HCT116 (cell line): ENCODE measurements around the gene MAEA. TPM values are rescaled to one million over a fixed set of nuclear protein-coding genes. Genes with fewer than 3 reads are reported as not detected.

ENCODE experiments used
- ATAC-seq: fragments of 200-7000 bp; cut with Tn5 transposase; 2 replicates; pipeline ENCODE4 v1.9.1; 2020; ENCODE audit warnings: mild to moderate bottlenecking, moderate library complexity
- BruUV-seq: library from RNA; stranded (reverse); fragments of 400-500 nt; replicated peaks from 2 replicates; lab custom pipeline; 2021; lab: Mats Ljungman, UMichigan
- CTCF ChIA-PET: fragments of 300-600 bp; sonication (Branson Sonifier 250); formaldehyde crosslinking; loops from one replicate; lab custom pipeline; 2021; ENCODE audit warnings: antibody characterized with exemption; lab: Charles Lee
- POLR2A ChIA-PET: fragments of 300-600, 350-600 bp; sonication (Branson Sonifier 250); formaldehyde crosslinking; loops from one replicate; lab custom pipeline; 2021; ENCODE audit warnings: antibody characterized with exemption; lab: Charles Lee
- RAD21 ChIA-PET, 2 experiments: fragments of 300-600 bp; sonication (Branson Sonifier 250); formaldehyde crosslinking; loops; one replicate each; lab custom pipeline; 2023; ENCODE audit warnings: low total read pairs in 2 of 2; ENCODE audit not compliant: uncharacterized antibody in 2 of 2, unreplicated experiment in 2 of 2, low non-redundant PET in 1 of 2; lab: Charles Lee
- DNase-seq: peaks from one replicate; pipeline ENCODE4 v3.0.0-alpha.2; 2010; ENCODE audit warnings: low read depth, low spot score
- H2AFZ ChIP-seq: fragments of 200-600 bp; shearing (Covaris generic), sonication (generic); 2 replicates; pipeline ENCODE4 v1.6.1; 2017; ENCODE audit warnings: low read depth, mixed run types, mixed read lengths, antibody characterized with exemption, low read length; ENCODE audit not compliant: poor library complexity, severe bottlenecking
- H3K27ac ChIP-seq: 2 replicates; pipeline ENCODE4 v1.5.1; 2012; ENCODE audit warnings: low read depth, low read length
- H3K27me3 ChIP-seq: fragments of 200-600 bp; sonication (generic); 2 replicates; pipeline ENCODE4 v1.6.1; 2016; ENCODE audit warnings: mixed run types, low read length, mixed read lengths; ENCODE audit not compliant: insufficient read depth
- H3K36me3 ChIP-seq, 2 experiments: fragments of 200-500 bp in 1 of 2; fragments of 200-600 bp in 1 of 2; sonication (Bioruptor generic) in 1 of 2; sonication (generic) in 1 of 2; 2 replicates each; pipeline versions ENCODE4 v1.5.1 to v1.6.1; 2014 to 2016; ENCODE audit warnings: low read length in 2 of 2, inconsistent platforms in 1 of 2, mixed read lengths in 1 of 2, mixed run types in 1 of 2; ENCODE audit not compliant: insufficient read depth in 2 of 2, control insufficient read depth in 1 of 2
- H3K4me1 ChIP-seq, 2 experiments: fragments of 200-600 bp in 1 of 2; sonication (generic) in 1 of 2; 2 replicates each; pipeline versions ENCODE4 v1.5.1 to v1.6.1; 2012 to 2017; ENCODE audit warnings: low read length in 2 of 2, inconsistent platforms in 1 of 2, mild to moderate bottlenecking in 1 of 2, mixed read lengths in 1 of 2, mixed run types in 1 of 2, moderate library complexity in 1 of 2; ENCODE audit not compliant: insufficient read depth in 2 of 2, control insufficient read depth in 1 of 2
- H3K4me2 ChIP-seq: fragments of 200-600 bp; sonication (generic); 2 replicates; pipeline ENCODE4 v1.6.1; 2017; ENCODE audit warnings: mixed run types, low read length, mixed read lengths
- H3K4me3 ChIP-seq, 2 experiments: fragments of 200-600 bp in 1 of 2; sonication (generic) in 1 of 2; replicated peaks in 1 of 2; 2 replicates each; pipeline ENCODE4 v1.5.1; 2011 to 2016; ENCODE audit warnings: low read length in 2 of 2, control low read depth in 1 of 2, low read depth in 1 of 2, mild to moderate bottlenecking in 1 of 2, mixed read lengths in 1 of 2, mixed run types in 1 of 2
- H3K79me2 ChIP-seq: fragments of 200-600 bp; sonication (generic); 2 replicates; pipeline ENCODE4 v1.6.1; 2017; ENCODE audit warnings: mild to moderate bottlenecking, mixed run types, low read length, moderate library complexity, mixed read lengths; ENCODE audit not compliant: insufficient read depth
- H3K9ac ChIP-seq: fragments of 200-600 bp; sonication (generic); 2 replicates; pipeline ENCODE4 v1.6.1; 2016; ENCODE audit warnings: low read length, mixed read lengths
- H3K9me2 ChIP-seq: fragments of 200-600 bp; sonication (generic), shearing (Covaris generic); 2 replicates; pipeline ENCODE4 v1.6.1; 2017; ENCODE audit warnings: mixed run types, mild to moderate bottlenecking, moderate library complexity; ENCODE audit not compliant: insufficient read depth
- H3K9me3 ChIP-seq, 2 experiments: fragments of 200-500 bp in 1 of 2; fragments of 200-600 bp in 1 of 2; sonication (Bioruptor generic) in 1 of 2; sonication (generic) in 1 of 2; 2 replicates each; pipeline ENCODE4 v1.6.1; 2014 to 2017; ENCODE audit warnings: low read length in 2 of 2, mixed read lengths in 2 of 2, inconsistent platforms in 1 of 2, low read depth in 1 of 2, mild to moderate bottlenecking in 1 of 2, mixed run types in 1 of 2, moderate library complexity in 1 of 2; ENCODE audit not compliant: control insufficient read depth in 1 of 2, insufficient read depth in 1 of 2
- H4K20me1 ChIP-seq: fragments of 200-600 bp; sonication (generic), shearing (Covaris generic); 2 replicates; pipeline ENCODE4 v1.6.1; 2017; ENCODE audit warnings: mixed run types, mild to moderate bottlenecking, moderate library complexity; ENCODE audit not compliant: insufficient read depth
- ATF3 ChIP-seq: IDR thresholded peaks from 2 replicates; pipeline ENCODE4 v1.6.1; 2012
- CEBPB ChIP-seq: IDR thresholded peaks from 2 replicates; pipeline ENCODE4 v1.6.1; 2012; ENCODE audit warnings: low read depth
- CTCF ChIP-seq, 3 experiments: fragments of 200-600 bp in 1 of 3; sonication (generic) in 1 of 3; IDR thresholded peaks in 2 of 3; conservative IDR thresholded peaks in 1 of 3; 2 replicates each; pipeline ENCODE4 v1.5.1; 2012 to 2017; ENCODE audit warnings: low read depth in 2 of 3, low read length in 2 of 3, antibody characterized with exemption in 1 of 3, borderline replicate concordance in 1 of 3, control low read depth in 1 of 3, mild to moderate bottlenecking in 1 of 3, mixed read lengths in 1 of 3, mixed run types in 1 of 3, moderate library complexity in 1 of 3; ENCODE audit not compliant: insufficient read depth in 1 of 3
- EGR1 ChIP-seq: IDR thresholded peaks from 2 replicates; pipeline ENCODE4 v1.6.1; 2012; ENCODE audit warnings: low read depth
- EZH2 ChIP-seq: fragments of 200-600 bp; sonication (generic); IDR thresholded peaks from 2 replicates; pipeline ENCODE4 v1.6.1; 2017; ENCODE audit warnings: antibody characterized with exemption, mixed run types
- FOSL1 ChIP-seq: IDR thresholded peaks from 2 replicates; pipeline ENCODE4 v1.6.1; 2012; ENCODE audit warnings: low read depth
- POLR2A ChIP-seq: IDR thresholded peaks from 2 replicates; pipeline ENCODE4 v1.7.0; 2011; ENCODE audit warnings: borderline replicate concordance; ENCODE audit not compliant: insufficient read depth, insufficient read length; ENCODE audit errors: extremely low read depth
- RAD21 ChIP-seq: IDR thresholded peaks from 2 replicates; pipeline ENCODE4 v1.6.1; 2012; ENCODE audit warnings: low read depth, mild to moderate bottlenecking
- REST ChIP-seq: IDR thresholded peaks from 2 replicates; pipeline ENCODE4 v1.6.1; 2012; ENCODE audit warnings: low read depth
- SIN3A ChIP-seq: IDR thresholded peaks from 2 replicates; pipeline ENCODE4 v1.6.1; 2012; ENCODE audit warnings: low read depth
- SP1 ChIP-seq: IDR thresholded peaks from 2 replicates; pipeline ENCODE4 v1.6.1; 2012; ENCODE audit warnings: low read depth
- SRF ChIP-seq: IDR thresholded peaks from 2 replicates; pipeline ENCODE4 v1.6.1; 2012; ENCODE audit warnings: low read depth
- TCF7L2 ChIP-seq: IDR thresholded peaks from 2 replicates; pipeline ENCODE4 v1.7.0; 2011; ENCODE audit warnings: borderline replicate concordance, inconsistent platforms; ENCODE audit not compliant: insufficient read depth, insufficient read length; ENCODE audit errors: extremely low read depth
- YY1 ChIP-seq: IDR thresholded peaks from 2 replicates; pipeline ENCODE4 v1.6.1; 2011; ENCODE audit warnings: low read length, low read depth, moderate library complexity, mild to moderate bottlenecking; ENCODE audit not compliant: insufficient replicate concordance; ENCODE audit errors: extremely low read depth
- intact Hi-C: fragments of 100-400 bp; cut with micrococcal nuclease; formaldehyde crosslinking; loops from 2 replicates; pipeline ENCODE4 v1.10.0; 2022
- total RNA-seq: library from RNA; stranded (reverse); gene quantifications from one replicate; pipeline ENCODE4 v1.2.1, GENCODE V29; 2021; ENCODE audit not compliant: unreplicated experiment

MAEA gene
- total RNA-seq, 1 experiment from 2014 or later, result 88.3 TPM

- Histone ChIP-seq H3K27me3 (no peaks in the 10 kb centered on the region), H3K4me1 (peaks cover 16 to 23% of the 10 kb centered on the region in 2 experiments), H2AFZ (no peak overlapping the region), H3K36me3 (0 out of 4 replicates have a peak, but pooled peaks cover 0 to 5% of the 10 kb centered on the region in 2 experiments), H3K4me2 (no peak overlapping the region), H3K79me2 (peaks cover 29% of the 10 kb centered on the region), H3K9me3 (peaks cover 0 to 5% of the 10 kb centered on the region in 2 experiments; a peak in 1 of 4 replicates), H3K9ac (no peak overlapping the region), H3K4me3 (no peak overlapping the region), H3K9me2 (no peaks in the 10 kb centered on the region), H3K27ac (no peak overlapping the region), H4K20me1 (no peaks in the 10 kb centered on the region)
- ATAC-seq (no peak), DNase-seq (no peak)
- BruUV-seq, result no TSS peak
- ChIA-PET POLR2A (interaction anchor here (1.1 kb wide), 1 partner anchor 96 kb away, joined by 3 read pairs; the partner anchor contains the start of gene UVSSA), CTCF (no interaction called here), RAD21 (no interaction called here)
- no peak for TF ChIP-seq REST
- TF ChIP-seq CTCF (IDR thresholded peaks at IDR 0.05 in 2 of 3, conservative IDR thresholded peaks at IDR 0.05 in 1 of 3; ENCODE audit: borderline replicate concordance in 1 of 3, insufficient read depth in 1 of 3, low read depth in 2 of 3, low read length in 2 of 3), result no peak
- TF ChIP-seq RAD21, result no peak
- no peak for TF ChIP-seq SIN3A
- no peak for TF ChIP-seq FOSL1
- no peak for TF ChIP-seq ATF3
- TF ChIP-seq EZH2, result no peak
- TF ChIP-seq CEBPB, result no peak
- no peak for TF ChIP-seq SP1
- no peak for TF ChIP-seq TCF7L2
- no peak for TF ChIP-seq YY1
- no peak for TF ChIP-seq SRF
- TF ChIP-seq POLR2A, result no peak
- no peak for TF ChIP-seq EGR1
- intact Hi-C loops, result no loop called here
Observed at GRCh38 chr4:1250921-1251772, 38.5 kb upstream of the MAEA start.
